Measurements from ENCODE around the gene YIPF6. TPM values are rescaled to one million over a fixed set of nuclear protein-coding genes. Genes with fewer than 3 reads are reported as not detected.

Gene YIPF6
- total RNA-seq (10 to 100 TPM; 21.8 to 31.3 (median 28.8) TPM), polyA plus RNA-seq (1 to 10 TPM; 3.0 to 5.2 (median 3.5) TPM)
- long read RNA-seq, donor 1, full-length matches to known transcripts: 8 of 8 reads
- long read RNA-seq, donor 1, partial matches to known transcripts: 0 of 8 reads
- long read RNA-seq, donor 1, other reads (novel, unspliced or antisense): 0 of 8 reads
- long read RNA-seq, donor 2, full-length matches to known transcripts: 12 of 17 reads
- long read RNA-seq, donor 2, partial matches to known transcripts: 5 of 17 reads
- long read RNA-seq, donor 2, other reads (novel, unspliced or antisense): 0 of 17 reads

GRCh38 chrX:68498508-68499379 lies at the start of gene YIPF6:
TSS of gene YIPF6 (plus strand) at chrX:68499051. CDS start at chrX:68499067, 16 bp downstream.
- peak; percentile 85 to 93 (median 91) for TF ChIP-seq POLR2AphosphoS5 (IDR thresholded peaks at IDR 0.05)
- no peak for TF ChIP-seq CTCF (IDR thresholded peaks at IDR 0.05 in 8 of 11, conservative IDR thresholded peaks at IDR 0.05 in 3 of 11)
- peak in 2 of 3 donors; percentile 21 to 60 for TF ChIP-seq POLR2A (IDR thresholded peaks at IDR 0.05)
- Histone ChIP-seq H3K27me3 (replicated peaks in 1 of 7) (no peaks in the 10 kb centered on the region), H3K36me3 (peaks cover 0 to 8% (median 0%) of the 10 kb centered on the region in 6 donors), H3K4me3 (peak within 1 kb of the TSS; percentile 50 to 78 (median 57)), H3K9me3 (no peaks in the 10 kb centered on the region), H3K4me1 (peaks cover 0 to 41% (median 15%) of the 10 kb centered on the region in 6 donors), H3K27ac (peak within 1 kb of the TSS; percentile 88 to 95 (median 94))
- intact Hi-C loops (cut with DNase I; ENCODE audit: low total_unique reads): no loop called here
- 0 to 45% (median 1%) methylated on average over 26 to 68 of the region's 68 CpGs for WGBS, 5 donors
- DNase-seq: peak; percentile 94

GRCh38 chrX:68451720-68452119 lies 47.1 kb upstream of the YIPF6 start:
- Histone ChIP-seq H3K9me3 (no peaks in the 10 kb centered on the region), H3K27ac (no peak overlapping the region), H3K27me3 (replicated peaks in 1 of 7) (peaks cover 0 to 6% (median 0%) of the 10 kb centered on the region in 7 donors), H3K4me3 (no peak overlapping the region), H3K4me1 (no peaks in the 10 kb centered on the region), H3K36me3 (no peaks in the 10 kb centered on the region)
- TF ChIP-seq CTCF (IDR thresholded peaks at IDR 0.05 in 8 of 11, conservative IDR thresholded peaks at IDR 0.05 in 3 of 11) (no peak), POLR2A (IDR thresholded peaks at IDR 0.05) (no peak), POLR2AphosphoS5 (IDR thresholded peaks at IDR 0.05) (no peak)
- intact Hi-C loops (cut with DNase I; ENCODE audit: low total_unique reads): no loop called here
- no peak for DNase-seq
- WGBS, 5 donors: 80 to 88% (median 85%) methylated on average over 8 of the region's 8 CpGs

GRCh38 chrX:68454476-68455150 lies 44.2 kb upstream of the YIPF6 start:
- DNase-seq: no peak
- H3K36me3 ChIP-seq: no peaks in the 10 kb centered on the region
- no peaks in the 10 kb centered on the region for H3K4me1 ChIP-seq
- TF ChIP-seq POLR2AphosphoS5 (IDR thresholded peaks at IDR 0.05) (no peak), POLR2A (IDR thresholded peaks at IDR 0.05) (no peak), CTCF (IDR thresholded peaks at IDR 0.05 in 8 of 11, conservative IDR thresholded peaks at IDR 0.05 in 3 of 11) (no peak)
- H3K9me3 ChIP-seq: no peaks in the 10 kb centered on the region
- no peak overlapping the region for H3K4me3 ChIP-seq
- WGBS, 5 donors: 78 to 90% (median 84%) methylated on average over 8 of the region's 8 CpGs
- intact Hi-C loops (cut with DNase I; ENCODE audit: low total_unique reads): no loop called here
- H3K27ac ChIP-seq: no peak overlapping the region
- peaks cover 0 to 2% (median 0%) of the 10 kb centered on the region in 7 donors for H3K27me3 ChIP-seq (replicated peaks in 1 of 7)
